Fibroblast of lung (primary cell): ENCODE measurements around the gene GDF15. TPM values are rescaled to one million over a fixed set of nuclear protein-coding genes. Genes with fewer than 3 reads are reported as not detected.
"Not testable (repeated sequence)": the region's sequence is repeated elsewhere in the genome, so short reads cannot be mapped to it uniquely, and the experiment has no call there.

Source experiments
- DNase-seq, 2 donors: peaks; one replicate each; pipeline versions ENCODE4 v3.0.0 to v3.0.0-alpha.2; 2010; ENCODE audit warnings: low read depth in 2 of 2
- H2AFZ ChIP-seq: 2 replicates; pipeline ENCODE4 v1.5.1; 2012; ENCODE audit warnings: low read length, control low read depth, inconsistent platforms
- H3K27ac ChIP-seq: 2 replicates; pipeline ENCODE4 v1.5.1; 2011; ENCODE audit warnings: low read length, control low read depth; ENCODE audit not compliant: insufficient read depth
- H3K27me3 ChIP-seq: 2 replicates; pipeline ENCODE4 v1.5.1; 2011; ENCODE audit warnings: mild to moderate bottlenecking, low read length; ENCODE audit not compliant: control insufficient read depth, insufficient read depth
- H3K36me3 ChIP-seq: 2 replicates; pipeline ENCODE4 v1.5.1; 2011; ENCODE audit warnings: low read length; ENCODE audit not compliant: control insufficient read depth, insufficient read depth
- H3K4me1 ChIP-seq: 2 replicates; pipeline ENCODE4 v1.5.1; 2011; ENCODE audit warnings: low read length; ENCODE audit not compliant: control insufficient read depth, insufficient read depth; ENCODE audit errors: extremely low read depth
- H3K4me2 ChIP-seq: 2 replicates; pipeline ENCODE4 v1.5.1; 2011; ENCODE audit warnings: low read length, control low read depth; ENCODE audit not compliant: insufficient read depth; ENCODE audit errors: extremely low read depth
- H3K4me3 ChIP-seq, 4 experiments: fragments of 200-600 bp in 1 of 4; sonication (generic) in 1 of 4; replicated peaks in 1 of 4; 2 replicates each; pipeline ENCODE4 v1.5.1; 2011 to 2016; ENCODE audit warnings: low read length in 4 of 4, low read depth in 3 of 4, mild to moderate bottlenecking in 3 of 4, control low read depth in 2 of 4, inconsistent platforms in 1 of 4, mixed read lengths in 1 of 4; ENCODE audit not compliant: insufficient read depth in 1 of 4; ENCODE audit errors: control extremely low read depth in 1 of 4
- H3K79me2 ChIP-seq: 2 replicates; pipeline ENCODE4 v1.5.1; 2012; ENCODE audit warnings: mild to moderate bottlenecking, low read length, inconsistent platforms; ENCODE audit not compliant: control insufficient read depth, insufficient read depth
- H3K9ac ChIP-seq: 2 replicates; pipeline ENCODE4 v1.5.1; 2011; ENCODE audit warnings: mild to moderate bottlenecking, low read length, control low read depth; ENCODE audit not compliant: insufficient read depth
- H3K9me3 ChIP-seq: 2 replicates; pipeline ENCODE4 v1.5.1; 2012; ENCODE audit warnings: low read depth, low read length; ENCODE audit not compliant: control insufficient read depth, insufficient read depth
- H4K20me1 ChIP-seq: 2 replicates; pipeline ENCODE4 v1.5.1; 2011; ENCODE audit warnings: low read length; ENCODE audit not compliant: control insufficient read depth, insufficient read depth; ENCODE audit errors: extremely low read depth
- CTCF ChIP-seq, 2 donors: IDR thresholded peaks in 1 of 2; conservative IDR thresholded peaks in 1 of 2; 1 replicate in 1 of 2; 2 replicates in 1 of 2; pipeline ENCODE4 v1.5.1; 2011 to 2012; ENCODE audit warnings: low read length in 2 of 2, control low read depth in 1 of 2, inconsistent platforms in 1 of 2, low read depth in 1 of 2, mild to moderate bottlenecking in 1 of 2
- EZH2 ChIP-seq: IDR thresholded peaks from 2 replicates; pipeline ENCODE4 v1.5.1; 2012; ENCODE audit warnings: low read length, control low read depth, mild to moderate bottlenecking; ENCODE audit errors: missing control alignments
- polyA plus RNA-seq, 2 donors: library from polyadenylated mRNA; depleted of rRNA in 1 of 2; stranded (reverse) in 1 of 2; unstranded in 1 of 2; fragments of >200 nt; gene quantifications; 2 replicates each; pipeline ENCODE4 v1.2.1, GENCODE V29; 2011 to 2012; ENCODE audit warnings: missing spikeins in 1 of 2
- total RNA-seq: library from RNA; depleted of rRNA; stranded (reverse); fragments of >200 nt; gene quantifications from 2 replicates; pipeline ENCODE4 v1.2.1, GENCODE V29; 2014

Gene GDF15
- total and polyA plus RNA-seq, 2 donors (not counting 1 experiment from before 2014, with no cell fraction given) = 8.6 to 140 TPM

GRCh38 chr19:18348171-18348570, 37.8 kb upstream of the GDF15 start:
- Histone ChIP-seq H3K9me3 (no peaks in the 10 kb centered on the region), H3K27me3 (no peaks in the 10 kb centered on the region), H3K4me2 (no peak overlapping the region), H3K27ac (no peak overlapping the region), H3K9ac (no peak overlapping the region), H2AFZ (no peak overlapping the region), H3K4me3 (no peak overlapping the region), H4K20me1 (no peaks in the 10 kb centered on the region), H3K79me2 (no peaks in the 10 kb centered on the region), H3K4me1 (peaks cover 3% of the 10 kb centered on the region), H3K36me3 (no peaks in the 10 kb centered on the region)
- TF ChIP-seq CTCF (conservative IDR thresholded peaks at IDR 0.05 in 1 of 2, IDR thresholded peaks at IDR 0.05 in 1 of 2; ENCODE audit: low read depth in 1 of 2, low read length in 2 of 2) = no peak
- no peak for TF ChIP-seq EZH2
- DNase-seq = no peak

DNA sequence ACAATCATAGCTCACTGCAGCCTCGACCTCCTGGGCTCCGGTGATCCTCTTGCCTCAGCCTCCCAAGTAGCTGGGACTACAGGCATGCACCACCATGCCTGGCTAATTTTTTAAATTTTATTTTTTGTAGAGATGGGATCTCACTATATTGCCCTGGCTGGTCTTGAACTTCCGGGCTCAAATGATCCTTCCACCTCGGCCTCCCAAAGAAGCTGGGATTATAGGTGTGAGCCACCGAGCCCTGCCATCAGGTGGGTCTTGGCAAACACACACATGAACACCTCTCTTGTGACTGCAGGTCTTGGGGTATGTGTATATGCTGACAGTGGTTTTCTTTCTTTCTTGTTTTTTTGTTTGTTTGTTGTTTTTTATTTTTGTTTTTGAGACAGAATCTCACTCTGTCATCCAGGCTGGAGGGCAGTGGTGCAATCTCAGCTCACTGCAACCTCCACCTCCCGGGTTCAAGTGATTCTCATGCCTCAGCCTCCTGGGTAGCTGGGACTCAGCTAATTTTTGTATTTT, 37.1 kb upstream of the GDF15 start:
- not testable (repeated sequence) for DNase-seq, H3K27me3 ChIP-seq, H4K20me1 ChIP-seq, H3K4me3 ChIP-seq, H2AFZ ChIP-seq, H3K9me3 ChIP-seq, H3K27ac ChIP-seq, H3K36me3 ChIP-seq, H3K4me1 ChIP-seq, H3K79me2 ChIP-seq, H3K9ac ChIP-seq, H3K4me2 ChIP-seq

- Histone ChIP-seq H2AFZ (no peak overlapping the region), H3K9ac (no peak overlapping the region), H3K27me3 (no peaks in the 10 kb centered on the region), H3K4me1 (peaks cover 2% of the 10 kb centered on the region), H3K4me2 (no peak overlapping the region), H3K36me3 (no peaks in the 10 kb centered on the region), H3K9me3 (no peaks in the 10 kb centered on the region), H4K20me1 (no peaks in the 10 kb centered on the region), H3K27ac (no peak overlapping the region), H3K4me3 (no peak overlapping the region), H3K79me2 (no peaks in the 10 kb centered on the region)
- TF ChIP-seq EZH2 (no peak), CTCF (conservative IDR thresholded peaks at IDR 0.05 in 1 of 2, IDR thresholded peaks at IDR 0.05 in 1 of 2; ENCODE audit: low read depth in 1 of 2, low read length in 2 of 2) (peak; percentile 85 to 90)
- peak; percentile 47 to 69 for DNase-seq
Measured at GRCh38 chr19:18349524-18350128, 36.3 kb upstream of the GDF15 start.
